ENCODE data around the gene NDFIP1. TPM values are rescaled to one million over a fixed set of nuclear protein-coding genes. Genes with fewer than 3 reads are reported as not detected.

Gene NDFIP1
- total RNA-seq, 1 donor from 2014 or later = 70.5 TPM

GRCh38 chr5:142199388-142199787, 90.8 kb downstream of the NDFIP1 start:
- no peaks in the 10 kb centered on the region for H3K27me3 ChIP-seq (ENCODE audit: low read depth)
- H3K4me3 ChIP-seq = no peak overlapping the region
- no peak for ATAC-seq
- no peaks in the 10 kb centered on the region for H3K36me3 ChIP-seq
- H3K9me3 ChIP-seq = no peaks in the 10 kb centered on the region
- no peaks in the 10 kb centered on the region for H3K4me1 ChIP-seq
- DNase-seq = no peak
- H3K27ac ChIP-seq = no peak overlapping the region
- intact Hi-C loops (cut with DNase I) = no loop called here
- no peak for TF ChIP-seq CTCF (IDR thresholded peaks at IDR 0.05)

- intact Hi-C loops (cut with DNase I) = no loop called here
- no peak overlapping the region for H3K27ac ChIP-seq
- ATAC-seq (no peak), DNase-seq (no peak)
- no peaks in the 10 kb centered on the region for H3K27me3 ChIP-seq (ENCODE audit: low read depth)
- TF ChIP-seq CTCF (IDR thresholded peaks at IDR 0.05) = no peak
- H3K36me3 ChIP-seq = no peaks in the 10 kb centered on the region
- no peaks in the 10 kb centered on the region for H3K9me3 ChIP-seq
- no peak overlapping the region for H3K4me3 ChIP-seq
- H3K4me1 ChIP-seq = no peaks in the 10 kb centered on the region
These were observed 91.8 kb downstream of the NDFIP1 start for GRCh38 chr5:142200387-142200786.

GRCh38 chr5:142201471-142201887, 92.9 kb downstream of the NDFIP1 start:
- Histone ChIP-seq H3K27ac (no peak overlapping the region), H3K9me3 (no peaks in the 10 kb centered on the region), H3K27me3 (ENCODE audit: low read depth) (no peaks in the 10 kb centered on the region), H3K4me1 (no peaks in the 10 kb centered on the region), H3K4me3 (no peak overlapping the region), H3K36me3 (no peaks in the 10 kb centered on the region)
- DNase-seq (no peak), ATAC-seq (no peak)
- intact Hi-C loops (cut with DNase I) = no loop called here
- no peak for TF ChIP-seq CTCF (IDR thresholded peaks at IDR 0.05)

- Histone ChIP-seq H3K27ac (no peak overlapping the region), H3K9me3 (no peaks in the 10 kb centered on the region), H3K4me3 (no peak overlapping the region), H3K27me3 (ENCODE audit: low read depth) (no peaks in the 10 kb centered on the region), H3K36me3 (no peaks in the 10 kb centered on the region), H3K4me1 (no peaks in the 10 kb centered on the region)
- no peak for ATAC-seq
- intact Hi-C loops (cut with DNase I) = no loop called here
- no peak for TF ChIP-seq CTCF (IDR thresholded peaks at IDR 0.05)
- DNase-seq = no peak
These were observed 93.7 kb downstream of the NDFIP1 start for GRCh38 chr5:142202282-142202681.

Other genes starting within 250 kb of the NDFIP1 start
- gene PCDH1, start 230.4 kb upstream of the NDFIP1 start, total RNA-seq = 55.7 TPM
- gene DELE1, start 184.9 kb upstream of the NDFIP1 start, total RNA-seq = 75.0 TPM
- gene PCDH12, start 150.6 kb upstream of the NDFIP1 start, total RNA-seq = 14.9 TPM
- gene RNF14, start 139.7 kb upstream of the NDFIP1 start, total RNA-seq = 47.1 TPM
- 38.3 TPM for gene GNPDA1, start 95.8 kb upstream of the NDFIP1 start, total RNA-seq
- gene SPRY4, start 216.2 kb downstream of the NDFIP1 start, total RNA-seq = 42.7 TPM